ENCODE measurements around the gene TTLL11. TPM values are rescaled to one million over a fixed set of nuclear protein-coding genes. Genes with fewer than 3 reads are reported as not detected.

Gene TTLL11
- total RNA-seq, 3 donors from 2014 or later, result 6.0 to 22.2 (median 6.4) TPM

GRCh38 chr9:122051351-122052321 is 41.5 kb downstream of the TTLL11 start:
- Histone ChIP-seq H3K4me1 (ENCODE audit: low read depth) (no peaks in the 10 kb centered on the region), H3K9me3 (no peaks in the 10 kb centered on the region), H3K36me3 (ENCODE audit: low read depth) (no peaks in the 10 kb centered on the region), H3K4me3 (no peak overlapping the region)
- no peak for ATAC-seq
- intact Hi-C loops (cut with DNase I, micrococcal nuclease), result no loop called here
- TF ChIP-seq CTCF (IDR thresholded peaks at IDR 0.05), result no peak
- DNase-seq, result no peak

- Histone ChIP-seq H3K4me3 (no peak overlapping the region), H3K36me3 (ENCODE audit: low read depth) (no peaks in the 10 kb centered on the region), H3K9me3 (no peaks in the 10 kb centered on the region), H3K4me1 (ENCODE audit: low read depth) (no peaks in the 10 kb centered on the region)
- ATAC-seq (no peak), DNase-seq (no peak)
- no peak for TF ChIP-seq CTCF (IDR thresholded peaks at IDR 0.05)
- intact Hi-C loops (cut with DNase I, micrococcal nuclease), result no loop called here
Measured at GRCh38 chr9:122050167-122050566, 42.9 kb downstream of the TTLL11 start.

- no peak for TF ChIP-seq CTCF (IDR thresholded peaks at IDR 0.05)
- Histone ChIP-seq H3K36me3 (ENCODE audit: low read depth) (no peaks in the 10 kb centered on the region), H3K4me3 (no peak overlapping the region), H3K9me3 (no peaks in the 10 kb centered on the region), H3K4me1 (ENCODE audit: low read depth) (no peaks in the 10 kb centered on the region)
- DNase-seq, result no peak
- intact Hi-C loops (cut with DNase I, micrococcal nuclease), result no loop called here
- no peak for ATAC-seq
Measured at GRCh38 chr9:122042056-122042455, 51.1 kb downstream of the TTLL11 start.

GRCh38 chr9:122040561-122041242 is 52.4 kb downstream of the TTLL11 start:
- no peak overlapping the region for H3K4me3 ChIP-seq
- intact Hi-C loops (cut with DNase I, micrococcal nuclease), result no loop called here
- no peaks in the 10 kb centered on the region for H3K36me3 ChIP-seq (ENCODE audit: low read depth)
- no peaks in the 10 kb centered on the region for H3K9me3 ChIP-seq
- ATAC-seq (no peak), DNase-seq (no peak)
- TF ChIP-seq CTCF (IDR thresholded peaks at IDR 0.05), result no peak
- no peaks in the 10 kb centered on the region for H3K4me1 ChIP-seq (ENCODE audit: low read depth)

- H3K4me1 ChIP-seq (ENCODE audit: low read depth), result no peaks in the 10 kb centered on the region
- intact Hi-C loops (cut with DNase I, micrococcal nuclease), result no loop called here
- H3K36me3 ChIP-seq (ENCODE audit: low read depth), result no peaks in the 10 kb centered on the region
- no peaks in the 10 kb centered on the region for H3K9me3 ChIP-seq
- TF ChIP-seq CTCF (IDR thresholded peaks at IDR 0.05), result no peak
- ATAC-seq (no peak), DNase-seq (no peak)
- no peak overlapping the region for H3K4me3 ChIP-seq
Measured at GRCh38 chr9:122039234-122039633, 53.9 kb downstream of the TTLL11 start.

All from mucosa of descending colon (tissue), 3 donors.